ENCODE results near the gene PPP1R12C. TPM values are rescaled to one million over a fixed set of nuclear protein-coding genes. Genes with fewer than 3 reads are reported as not detected.

The PPP1R12C gene
- total and polyA plus RNA-seq, 3 donors from 2014 or later, result 184 to 220 (median 206) TPM

- H3K36me3 ChIP-seq (ENCODE audit: low read depth, missing control alignments), result no peaks in the 10 kb centered on the region
- intact Hi-C loops (cut with DNase I; ENCODE audit: low total_unique reads), result no loop called here
- no peak for DNase-seq
- H3K27me3 ChIP-seq, result no peaks in the 10 kb centered on the region
- WGBS, 2 donors, result 47 to 58% methylated on average over 3 to 8 of the region's 8 CpGs
- no peak overlapping the region for H3K4me3 ChIP-seq
- no peak overlapping the region for H3K27ac ChIP-seq
- H3K9me3 ChIP-seq, result no peaks in the 10 kb centered on the region
- TF ChIP-seq POLR2A (IDR thresholded peaks at IDR 0.05), result no peak
- no peak for TF ChIP-seq CTCF (IDR thresholded peaks at IDR 0.05)
- H3K4me1 ChIP-seq, result peaks cover 2% of the 10 kb centered on the region
Observed at GRCh38 chr19:55071129-55071502, 46.3 kb downstream of the PPP1R12C start.

GRCh38 chr19:55070466-55071128 lies 46.8 kb downstream of the PPP1R12C start:
- TF ChIP-seq CTCF (IDR thresholded peaks at IDR 0.05), result no peak
- no peaks in the 10 kb centered on the region for H3K9me3 ChIP-seq
- no peak for DNase-seq
- H3K27me3 ChIP-seq, result no peaks in the 10 kb centered on the region
- H3K27ac ChIP-seq, result no peak overlapping the region
- H3K4me1 ChIP-seq, result peaks cover 2% of the 10 kb centered on the region
- no peaks in the 10 kb centered on the region for H3K36me3 ChIP-seq (ENCODE audit: low read depth, missing control alignments)
- intact Hi-C loops (cut with DNase I; ENCODE audit: low total_unique reads), result no loop called here
- 78 to 81% methylated on average over 10 of the region's 10 CpGs for WGBS, 2 donors
- H3K4me3 ChIP-seq, result no peak overlapping the region

GRCh38 chr19:55069865-55070197 lies 47.6 kb downstream of the PPP1R12C start:
- 95% methylated on average over 2 of the region's 2 CpGs for WGBS, 2 donors
- Histone ChIP-seq H3K27me3 (no peaks in the 10 kb centered on the region), H3K4me1 (peaks cover 2% of the 10 kb centered on the region), H3K4me3 (no peak overlapping the region), H3K36me3 (ENCODE audit: low read depth, missing control alignments) (no peaks in the 10 kb centered on the region), H3K27ac (no peak overlapping the region), H3K9me3 (no peaks in the 10 kb centered on the region)
- TF ChIP-seq CTCF (IDR thresholded peaks at IDR 0.05) (no peak), POLR2A (IDR thresholded peaks at IDR 0.05) (no peak)
- intact Hi-C loops (cut with DNase I; ENCODE audit: low total_unique reads), result no loop called here
- DNase-seq, result no peak

- no peaks in the 10 kb centered on the region for H3K27me3 ChIP-seq
- intact Hi-C loops (cut with DNase I; ENCODE audit: low total_unique reads), result no loop called here
- no peaks in the 10 kb centered on the region for H3K36me3 ChIP-seq (ENCODE audit: low read depth, missing control alignments)
- no peak overlapping the region for H3K4me3 ChIP-seq
- H3K4me1 ChIP-seq, result peaks cover 2% of the 10 kb centered on the region
- WGBS, 2 donors, result 30 to 31% methylated on average over 26 to 29 of the region's 30 CpGs
- no peak overlapping the region for H3K27ac ChIP-seq
- H3K9me3 ChIP-seq, result no peaks in the 10 kb centered on the region
- no peak for DNase-seq
- TF ChIP-seq POLR2A (IDR thresholded peaks at IDR 0.05) (no peak), CTCF (IDR thresholded peaks at IDR 0.05) (no peak)
Observed at GRCh38 chr19:55068950-55069864, 48.2 kb downstream of the PPP1R12C start.

Measured in testis (tissue), 3 donors.